Activated T-helper 2 cell treated with anti-CD3 and anti-CD28 coated beads, Interferon-gamma antibody, Interleukin-2, Interleukin-4, amounts not matched to agents 10 μg/mL and 5 μg/mL and 100 μg/mL, durations not matched to agents 14 hours and 24 hours and 36 hours (primary cell): ENCODE data around the gene ZNF354C. TPM values are rescaled to one million over a fixed set of nuclear protein-coding genes. Genes with fewer than 3 reads are reported as not detected.
"Not testable (repeated sequence)": the region's sequence is repeated elsewhere in the genome, so short reads cannot be mapped to it uniquely, and the experiment has no call there.

Experiments used
- DNase-seq: peaks from one replicate; pipeline ENCODE4 v3.0.0; 2021; ENCODE audit warnings: low spot score
- H3K27ac Mint-ChIP-seq: one replicate; pipeline ENCODE4 v1.8.0; 2021; ENCODE audit warnings: mixed read lengths
- H3K27me3 Mint-ChIP-seq: one replicate; pipeline ENCODE4 v1.8.0; 2021; ENCODE audit warnings: low read depth, mixed read lengths
- H3K36me3 Mint-ChIP-seq: one replicate; pipeline ENCODE4 v1.8.0; 2021; ENCODE audit warnings: low read depth, mixed read lengths
- H3K4me1 Mint-ChIP-seq: one replicate; pipeline ENCODE4 v1.8.0; 2021; ENCODE audit warnings: low read depth, mixed read lengths
- H3K4me3 Mint-ChIP-seq: one replicate; pipeline ENCODE4 v1.8.0; 2021; ENCODE audit warnings: low read depth, mild to moderate bottlenecking, moderate library complexity, mixed read lengths
- H3K9me3 Mint-ChIP-seq: one replicate; pipeline ENCODE4 v1.8.0; 2021; ENCODE audit warnings: mixed read lengths
- intact Hi-C: fragments of 100-400 bp; cut with micrococcal nuclease; formaldehyde crosslinking; loops from one replicate; pipeline ENCODE4 v1.15.1; 2023
- total RNA-seq: library from RNA; stranded (reverse); gene quantifications from 2 replicates; pipeline ENCODE4 v1.2.3, GENCODE V29; 2022

Gene ZNF354C
- total RNA-seq, 1 donor from 2014 or later: 3.5 TPM

GRCh38 chr5:179079165-179079987 is 19.2 kb downstream of the ZNF354C start:
- no peak overlapping the region for H3K27ac Mint-ChIP-seq
- no peaks in the 10 kb centered on the region for H3K27me3 Mint-ChIP-seq
- intact Hi-C loops: no loop called here
- H3K4me1 Mint-ChIP-seq: no peaks in the 10 kb centered on the region
- DNase-seq: no peak
- H3K4me3 Mint-ChIP-seq: no peak overlapping the region
- H3K36me3 Mint-ChIP-seq: peaks cover 60% of the 10 kb centered on the region
- H3K9me3 Mint-ChIP-seq: peaks cover 88% of the 10 kb centered on the region

DNA sequence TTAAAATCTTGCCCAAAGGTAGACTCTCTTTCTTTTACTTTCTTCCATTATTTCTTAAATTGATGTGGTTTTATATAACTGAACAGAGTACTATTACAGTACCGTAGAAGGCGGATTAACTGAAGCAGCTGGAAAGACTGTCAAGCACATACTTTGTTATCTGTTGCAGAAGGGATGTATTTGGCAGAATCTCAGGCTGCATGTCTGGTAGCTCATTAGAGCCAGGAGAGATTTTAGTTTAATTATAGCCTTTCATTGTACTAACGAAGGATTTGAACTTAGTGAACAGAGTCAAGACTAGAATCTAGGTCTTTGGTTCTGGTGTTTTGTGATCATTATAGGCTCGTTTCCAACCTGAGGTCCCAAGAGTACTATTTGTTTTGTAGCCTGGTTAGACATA is 20.6 kb downstream of the ZNF354C start:
- no peak for DNase-seq
- Mint-ChIP-seq H3K27me3 (no peaks in the 10 kb centered on the region), H3K9me3 (peaks cover 92% of the 10 kb centered on the region), H3K36me3 (peaks cover 52% of the 10 kb centered on the region), H3K27ac (no peak overlapping the region), H3K4me3 (no peak overlapping the region), H3K4me1 (no peaks in the 10 kb centered on the region)
- intact Hi-C loops: no loop called here

GRCh38 chr5:179089502-179089901 is 29.3 kb downstream of the ZNF354C start:
- H3K9me3 Mint-ChIP-seq: peaks cover 76% of the 10 kb centered on the region

DNA sequence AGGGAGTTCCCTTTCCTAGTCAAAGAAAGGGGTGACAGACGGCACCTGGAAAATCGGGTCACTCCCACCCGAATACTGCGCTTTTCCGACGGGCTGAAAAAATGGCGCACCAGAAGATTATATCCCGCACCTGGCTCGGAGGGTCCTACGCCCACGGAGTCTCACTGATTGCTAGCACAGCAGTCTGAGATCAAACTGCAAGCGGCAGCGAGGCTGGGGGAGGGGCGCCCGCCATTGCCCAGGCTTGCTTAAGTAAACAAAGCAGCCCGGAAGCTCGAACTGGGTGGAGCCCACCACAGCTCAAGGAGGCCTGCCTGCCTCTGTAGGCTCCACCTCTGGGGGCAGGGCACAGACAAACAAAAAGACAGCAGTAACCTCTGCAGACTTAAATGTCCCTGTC is 41.1 kb downstream of the ZNF354C start:
- intact Hi-C loops, H3K4me3 Mint-ChIP-seq, H3K36me3 Mint-ChIP-seq, H3K27me3 Mint-ChIP-seq, DNase-seq, H3K27ac Mint-ChIP-seq, H3K4me1 Mint-ChIP-seq: not testable (repeated sequence)
- peaks cover 37% of the 10 kb centered on the region for H3K9me3 Mint-ChIP-seq

More at GRCh38 chr5:179089502-179089901, 29.3 kb downstream of the ZNF354C start:
- H3K27me3 Mint-ChIP-seq: no peaks in the 10 kb centered on the region
- intact Hi-C loops: no loop called here
- H3K36me3 Mint-ChIP-seq: no peaks in the 10 kb centered on the region
- DNase-seq: no peak
- H3K4me1 Mint-ChIP-seq: no peaks in the 10 kb centered on the region
- H3K4me3 Mint-ChIP-seq: no peak overlapping the region
- no peak overlapping the region for H3K27ac Mint-ChIP-seq

DNA sequence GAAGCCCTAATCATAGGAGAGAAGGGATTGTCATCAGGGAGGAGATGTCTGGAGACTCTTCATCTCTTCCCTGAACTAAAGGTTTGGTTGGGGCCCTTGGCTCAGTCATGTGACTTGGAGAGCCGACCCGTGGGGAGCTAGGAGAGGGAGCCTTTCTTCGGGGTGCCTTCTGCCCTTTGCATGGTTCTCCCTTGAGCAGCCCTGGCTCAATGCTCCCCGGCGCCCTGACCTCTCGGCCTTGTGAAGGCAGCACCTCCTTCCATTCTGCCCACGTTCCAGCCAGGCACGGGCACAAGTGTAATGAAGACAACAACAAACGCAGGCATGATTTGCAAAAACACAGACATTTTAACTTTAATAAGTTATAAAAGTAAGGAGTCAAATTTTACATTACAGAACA is 50.4 kb downstream of the ZNF354C start:
- H3K27me3 Mint-ChIP-seq: no peaks in the 10 kb centered on the region
- DNase-seq: no peak
- intact Hi-C loops: no loop called here
- H3K4me3 Mint-ChIP-seq: no peak overlapping the region
- H3K4me1 Mint-ChIP-seq: no peaks in the 10 kb centered on the region
- peaks cover 57% of the 10 kb centered on the region for H3K9me3 Mint-ChIP-seq
- no peaks in the 10 kb centered on the region for H3K36me3 Mint-ChIP-seq
- H3K27ac Mint-ChIP-seq: no peak overlapping the region

DNA sequence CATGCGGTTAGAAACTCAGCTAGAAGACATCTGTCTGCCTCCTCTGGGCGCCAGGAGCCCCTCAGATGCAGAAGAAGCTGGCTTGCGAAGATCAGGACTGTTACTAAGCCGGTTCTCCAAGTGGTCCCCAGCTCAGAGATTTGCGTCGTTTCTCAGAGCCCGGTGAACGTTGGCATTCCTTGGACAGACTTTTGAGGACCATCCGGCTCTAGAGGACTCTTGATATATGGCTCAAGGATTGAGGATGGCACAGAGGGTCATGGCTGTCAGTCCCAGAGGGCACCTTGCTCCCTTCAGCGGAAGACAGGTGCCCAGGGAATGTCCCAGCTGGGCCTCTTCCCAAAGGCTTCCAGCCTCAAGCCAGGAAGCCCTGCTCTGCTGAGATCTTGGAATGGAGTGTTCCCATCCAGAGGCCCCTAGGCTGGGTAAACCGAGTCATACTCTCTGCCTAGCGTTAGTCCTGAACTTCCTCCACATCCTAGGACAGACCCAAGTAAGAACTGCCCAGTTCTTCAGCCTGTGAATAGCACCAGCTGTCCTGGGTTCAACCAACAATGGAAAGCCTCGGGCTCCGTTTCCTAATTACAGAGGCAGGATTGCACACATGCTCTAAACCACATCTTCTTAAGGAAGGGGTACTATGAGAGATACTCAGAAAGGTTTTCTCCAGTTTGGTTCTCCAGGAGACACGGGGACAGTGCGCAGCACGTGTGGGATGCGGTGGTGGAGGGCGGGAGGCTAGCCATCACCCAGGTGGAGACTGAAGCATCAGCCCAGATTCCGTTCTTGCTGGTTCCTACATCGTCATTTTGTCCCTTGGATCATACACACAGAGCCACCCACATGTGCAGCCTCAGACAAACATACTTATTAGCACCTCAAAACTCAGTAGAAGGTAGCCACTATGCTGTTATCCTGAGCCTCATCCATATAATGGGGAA is 51.4 kb downstream of the ZNF354C start:
- no peak for DNase-seq
- no peak overlapping the region for H3K27ac Mint-ChIP-seq
- H3K27me3 Mint-ChIP-seq: no peaks in the 10 kb centered on the region
- no peaks in the 10 kb centered on the region for H3K36me3 Mint-ChIP-seq
- no peak overlapping the region for H3K4me3 Mint-ChIP-seq
- H3K9me3 Mint-ChIP-seq: peaks cover 67% of the 10 kb centered on the region
- intact Hi-C loops: no loop called here
- H3K4me1 Mint-ChIP-seq: no peaks in the 10 kb centered on the region

DNA sequence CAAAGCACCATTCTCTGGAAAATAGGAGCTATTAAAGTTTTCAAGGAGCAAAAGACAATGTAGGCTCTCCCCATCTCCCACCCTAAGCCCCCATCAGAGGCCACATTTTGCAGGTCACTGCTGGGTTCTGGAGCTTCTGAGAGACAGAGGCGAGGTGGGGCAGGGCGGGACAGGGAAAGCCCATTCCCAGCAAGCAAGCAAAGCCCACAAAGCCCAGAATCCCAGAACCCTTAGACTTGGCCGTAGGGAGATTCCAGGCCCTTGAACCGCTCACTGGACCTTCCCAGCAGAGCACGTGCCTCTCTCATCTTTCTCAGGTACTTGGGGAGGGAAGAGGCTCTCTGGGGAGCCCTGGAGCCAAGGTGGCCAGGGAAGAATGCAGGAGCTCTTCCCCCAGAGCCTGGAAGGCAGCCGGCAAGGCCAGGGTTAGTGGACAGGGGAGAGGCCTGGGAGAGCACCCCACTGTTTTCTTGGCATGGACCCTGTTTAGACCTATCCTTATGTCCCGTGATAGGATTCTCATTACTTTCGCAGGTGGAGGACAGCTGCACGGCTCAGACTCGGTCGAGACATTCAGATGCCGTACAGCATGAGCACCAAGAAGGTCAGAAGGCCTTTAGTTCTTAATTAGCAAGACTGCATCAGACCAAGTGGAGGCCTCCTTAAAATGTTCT is 52.4 kb downstream of the ZNF354C start:
- intact Hi-C loops: no loop called here
- H3K4me1 Mint-ChIP-seq: no peaks in the 10 kb centered on the region
- H3K9me3 Mint-ChIP-seq: peaks cover 68% of the 10 kb centered on the region
- no peaks in the 10 kb centered on the region for H3K36me3 Mint-ChIP-seq
- no peak overlapping the region for H3K27ac Mint-ChIP-seq
- no peaks in the 10 kb centered on the region for H3K27me3 Mint-ChIP-seq
- no peak overlapping the region for H3K4me3 Mint-ChIP-seq
- no peak for DNase-seq

GRCh38 chr5:179113143-179113530 is 53.0 kb downstream of the ZNF354C start:
- DNase-seq: no peak
- Mint-ChIP-seq H3K4me3 (no peak overlapping the region), H3K27me3 (no peaks in the 10 kb centered on the region), H3K27ac (no peak overlapping the region), H3K36me3 (no peaks in the 10 kb centered on the region), H3K4me1 (no peaks in the 10 kb centered on the region), H3K9me3 (peaks cover 65% of the 10 kb centered on the region)
- intact Hi-C loops: no loop called here

DNA sequence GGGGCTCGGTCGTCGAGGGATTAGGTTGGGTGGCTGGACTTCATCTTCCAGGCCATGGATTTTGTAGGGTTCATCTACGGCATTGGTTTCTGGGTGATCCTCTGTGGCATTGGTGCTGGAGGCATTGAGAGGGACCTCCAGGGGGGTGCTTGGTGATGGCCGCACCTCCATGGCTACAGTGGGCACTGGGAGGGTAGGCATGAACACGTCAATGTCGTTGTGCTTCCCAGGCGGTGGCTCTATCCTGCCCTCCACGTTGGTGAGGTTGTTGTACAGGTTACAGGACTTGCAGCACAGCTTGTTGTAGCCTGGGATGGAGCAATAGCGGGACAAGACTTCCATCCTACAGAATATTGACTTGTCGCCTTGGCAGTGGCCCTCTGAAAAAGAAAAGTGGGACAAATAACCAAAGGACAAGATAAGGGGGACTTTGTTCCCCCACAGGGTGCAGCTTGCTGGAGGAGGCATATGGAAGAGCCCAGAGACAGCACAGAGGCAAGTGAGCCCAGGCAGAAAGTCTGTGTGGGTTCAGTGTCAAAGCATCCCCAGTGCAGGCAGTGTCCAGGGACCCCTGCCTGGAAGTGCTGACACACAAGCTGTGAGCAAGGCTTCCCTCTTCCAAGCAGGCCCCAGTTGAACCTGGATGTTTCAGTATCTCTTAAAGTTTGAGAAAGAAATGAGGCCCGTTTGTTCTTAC is 53.9 kb downstream of the ZNF354C start:
- H3K4me3 Mint-ChIP-seq: no peak overlapping the region
- no peaks in the 10 kb centered on the region for H3K36me3 Mint-ChIP-seq
- H3K9me3 Mint-ChIP-seq: peaks cover 58% of the 10 kb centered on the region
- H3K27ac Mint-ChIP-seq: no peak overlapping the region
- H3K27me3 Mint-ChIP-seq: no peaks in the 10 kb centered on the region
- no peaks in the 10 kb centered on the region for H3K4me1 Mint-ChIP-seq
- no peak for DNase-seq
- intact Hi-C loops: no loop called here

DNA sequence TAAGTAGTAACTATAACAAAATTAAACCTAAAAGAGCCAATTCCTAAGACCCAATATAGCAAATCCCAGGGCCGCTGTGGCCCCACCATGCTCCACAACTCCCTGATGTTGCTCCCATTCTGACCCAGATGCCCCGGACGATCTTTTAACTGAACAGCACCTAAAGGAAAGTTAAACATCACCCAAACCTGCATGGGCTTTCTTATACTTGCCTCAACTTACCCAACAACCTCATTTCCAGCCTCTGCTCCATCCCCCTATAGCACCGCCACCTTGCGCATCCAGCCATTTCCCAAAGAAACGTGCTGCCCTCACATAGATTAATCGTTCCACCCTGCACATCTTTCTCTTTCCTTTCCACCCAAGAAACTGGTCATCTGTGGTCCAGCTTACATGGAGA is 54.6 kb downstream of the ZNF354C start:
- intact Hi-C loops: no loop called here
- Mint-ChIP-seq H3K36me3 (no peaks in the 10 kb centered on the region), H3K9me3 (peaks cover 59% of the 10 kb centered on the region), H3K4me3 (no peak overlapping the region), H3K27me3 (no peaks in the 10 kb centered on the region), H3K4me1 (no peaks in the 10 kb centered on the region), H3K27ac (no peak overlapping the region)
- DNase-seq: no peak

GRCh38 chr5:179115307-179115706 is 55.1 kb downstream of the ZNF354C start:
- peaks cover 65% of the 10 kb centered on the region for H3K9me3 Mint-ChIP-seq
- H3K4me1 Mint-ChIP-seq: no peaks in the 10 kb centered on the region
- H3K27ac Mint-ChIP-seq: no peak overlapping the region
- intact Hi-C loops: no loop called here
- no peak for DNase-seq
- H3K4me3 Mint-ChIP-seq: no peak overlapping the region
- H3K27me3 Mint-ChIP-seq: no peaks in the 10 kb centered on the region
- peaks cover 3% of the 10 kb centered on the region for H3K36me3 Mint-ChIP-seq

DNA sequence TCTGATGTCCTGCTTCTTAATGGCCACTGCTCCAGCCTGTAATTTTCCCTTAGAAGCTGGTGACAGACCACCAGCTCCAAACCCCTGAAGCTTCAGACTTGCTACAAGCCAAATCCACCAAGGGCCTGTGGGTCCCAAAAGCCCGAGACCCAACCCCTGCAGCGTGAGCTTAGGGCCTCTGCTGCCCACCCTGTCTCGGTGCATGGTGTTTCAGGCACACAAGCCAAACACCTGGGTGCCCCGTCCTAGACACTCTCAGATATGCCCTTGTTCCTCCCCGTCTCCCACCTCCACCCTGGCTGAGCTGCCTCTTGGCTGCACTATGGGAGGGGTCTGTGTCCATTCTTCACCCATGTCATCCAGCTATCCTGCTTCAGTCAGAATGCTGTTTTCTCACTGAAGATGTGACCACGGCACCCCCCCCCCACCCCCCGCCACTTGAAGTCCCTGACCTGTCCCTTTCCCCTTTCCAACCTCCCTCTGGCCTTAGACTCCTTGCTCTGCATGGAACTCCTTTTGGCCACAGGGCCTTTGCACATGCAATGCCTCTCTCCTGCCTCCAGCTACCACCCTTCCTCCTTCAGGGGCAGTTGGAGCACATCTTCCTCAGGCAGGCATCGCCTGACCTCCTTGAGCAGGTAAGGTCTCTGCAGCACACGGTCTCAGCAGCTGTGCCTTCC is 55.8 kb downstream of the ZNF354C start:
- Mint-ChIP-seq H3K4me3 (no peak overlapping the region), H3K27ac (no peak overlapping the region), H3K27me3 (no peaks in the 10 kb centered on the region), H3K9me3 (peaks cover 59% of the 10 kb centered on the region), H3K4me1 (no peaks in the 10 kb centered on the region), H3K36me3 (peaks cover 3% of the 10 kb centered on the region)
- DNase-seq: no peak
- intact Hi-C loops: no loop called here
